T-helper 1 cell treated with Interleukin-12 subunit alpha and Interleukin-12 subunit beta and Interleukin-4 antibody, amounts not matched to agents 30 ng/mL and 1 ng/mL, for 36 hours (primary cell): ENCODE measurements around the gene DDX11. TPM values are rescaled to one million over a fixed set of nuclear protein-coding genes. Genes with fewer than 3 reads are reported as not detected.
"Not testable (repeated sequence)": the region's sequence is repeated elsewhere in the genome, so short reads cannot be mapped to it uniquely, and the experiment has no call there.

ENCODE experiments used
- intact Hi-C: fragments of 100-400 bp; cut with micrococcal nuclease; formaldehyde crosslinking; loops from one replicate; pipeline ENCODE4 v1.15.1; 2024
- total RNA-seq: library from RNA; stranded (reverse); gene quantifications from 2 replicates; pipeline ENCODE4 v1.2.3, GENCODE V29; 2022

DDX11 gene
- total RNA-seq, 1 donor from 2014 or later, result 131 TPM

- intact Hi-C loops, result not testable (repeated sequence)
These were observed 24.7 kb downstream of the DDX11 start for GRCh38 chr12:31098363-31098762.

GRCh38 chr12:31098771-31099170 is 25.1 kb downstream of the DDX11 start:
- intact Hi-C loops, result not testable (repeated sequence)

- intact Hi-C loops, result not testable (repeated sequence)
These were observed 25.8 kb downstream of the DDX11 start for GRCh38 chr12:31099434-31099833.

- intact Hi-C loops, result not testable (repeated sequence)
These were observed 27.0 kb downstream of the DDX11 start for GRCh38 chr12:31100503-31101208.

GRCh38 chr12:31102125-31102524 is 28.5 kb downstream of the DDX11 start:
- intact Hi-C loops, result not testable (repeated sequence)

- intact Hi-C loops, result not testable (repeated sequence)
These were observed 28.9 kb downstream of the DDX11 start for GRCh38 chr12:31102596-31102995.

GRCh38 chr12:31103561-31103975 is 29.9 kb downstream of the DDX11 start:
- intact Hi-C loops, result not testable (repeated sequence)

GRCh38 chr12:31104220-31104619 is 30.6 kb downstream of the DDX11 start:
- intact Hi-C loops, result not testable (repeated sequence)

- intact Hi-C loops, result not testable (repeated sequence)
These were observed 31.1 kb downstream of the DDX11 start for GRCh38 chr12:31104773-31105172.

GRCh38 chr12:31105668-31106067 is 32.0 kb downstream of the DDX11 start:
- intact Hi-C loops, result no loop called here

GRCh38 chr12:31106101-31106803 is 32.6 kb downstream of the DDX11 start:
- intact Hi-C loops, result no loop called here

GRCh38 chr12:31109773-31110172 is 36.1 kb downstream of the DDX11 start:
- intact Hi-C loops, result not testable (repeated sequence)

GRCh38 chr12:31110263-31110662 is 36.6 kb downstream of the DDX11 start:
- intact Hi-C loops, result not testable (repeated sequence)

GRCh38 chr12:31115092-31115601 is 41.5 kb downstream of the DDX11 start:
- intact Hi-C loops, result not testable (repeated sequence)

GRCh38 chr12:31116846-31117202 is 43.2 kb downstream of the DDX11 start:
- intact Hi-C loops, result loop anchor here (1.0 to 2.0 kb wide), 4 partner anchors 42 to 270 kb away; no protein-coding TSS in a partner anchor

- intact Hi-C loops, result loop anchor here (1.0 to 2.0 kb wide), 4 partner anchors 43 to 270 kb away; no protein-coding TSS in a partner anchor
These were observed 43.7 kb downstream of the DDX11 start for GRCh38 chr12:31117203-31118011.

GRCh38 chr12:31118347-31119191 is 44.9 kb downstream of the DDX11 start:
- intact Hi-C loops, result no loop called here

- intact Hi-C loops, result no loop called here
These were observed 45.6 kb downstream of the DDX11 start for GRCh38 chr12:31119192-31119802.

- intact Hi-C loops, result no loop called here
These were observed 46.1 kb downstream of the DDX11 start for GRCh38 chr12:31119803-31120211.

- intact Hi-C loops, result no loop called here
These were observed 46.8 kb downstream of the DDX11 start for GRCh38 chr12:31120392-31121008.
